Thyroid gland (tissue), 4 donors: ENCODE results near the gene ANGPTL8.

ENCODE experiments used
- CTCF ChIP-seq, 6 experiments: fragments of 200-600 bp in 3 of 6; fragments of 450-650 bp in 3 of 6; sonication (generic) in 3 of 6; IDR thresholded peaks; one replicate each; pipeline ENCODE4 v1.5.1; 2016 to 2019; ENCODE audit warnings: antibody characterized with exemption in 6 of 6, mild to moderate bottlenecking in 2 of 6, inconsistent platforms in 1 of 6, moderate library complexity in 1 of 6
- POLR2A ChIP-seq, 2 donors: fragments of 450-650 bp; IDR thresholded peaks; one replicate each; pipeline ENCODE4 v1.6.1; 2017; ENCODE audit warnings: antibody characterized with exemption in 2 of 2, mild to moderate bottlenecking in 2 of 2, moderate library complexity in 1 of 2

GRCh38 chr19:11291415-11291814 lies 52.0 kb downstream of the ANGPTL8 start:
- TF ChIP-seq CTCF (IDR thresholded peaks at IDR 0.05) (no peak), POLR2A (IDR thresholded peaks at IDR 0.05) (no peak)
